GM21367 (cell line): ENCODE data around the gene RC3H2.
A peak's percentile ranks its signal among the peaks of the same experiment; 100 is the strongest.

Source experiments
- ATAC-seq: cut with Tn5 transposase; IDR thresholded peaks from one replicate; pipeline ENCODE4 v1.9.1; 2021; ENCODE audit not compliant: unreplicated experiment

The RC3H2 gene

GRCh38 chr9:122904823-122905710 is at the start of gene RC3H2:
Gene RC3H2, minus strand, starts transcription at chr9:122905359. Its CDS starts 7,850 bp downstream, at chr9:122897509.
- ATAC-seq = peak; percentile 66

- no peak for ATAC-seq
Measured at GRCh38 chr9:122954253-122954691, 49.1 kb upstream of the RC3H2 start.

GRCh38 chr9:122951056-122951455 is 45.9 kb upstream of the RC3H2 start:
- no peak for ATAC-seq

- ATAC-seq = no peak
Measured at GRCh38 chr9:122950263-122950662, 45.1 kb upstream of the RC3H2 start.

- no peak for ATAC-seq
Measured at GRCh38 chr9:122949696-122950095, 44.5 kb upstream of the RC3H2 start.

- no peak for ATAC-seq
Measured at GRCh38 chr9:122948313-122948712, 43.2 kb upstream of the RC3H2 start.

- no peak for ATAC-seq
Measured at GRCh38 chr9:122946461-122947005, 41.4 kb upstream of the RC3H2 start.

GRCh38 chr9:122944960-122945888 is 40.1 kb upstream of the RC3H2 start:
- ATAC-seq = no peak

- no peak for ATAC-seq
Measured at GRCh38 chr9:122941582-122942234, 36.5 kb upstream of the RC3H2 start.

- ATAC-seq = peak; percentile 95
Measured at GRCh38 chr9:122940749-122941581, 35.8 kb upstream of the RC3H2 start, which contains the start of gene RABGAP1. Gene RABGAP1, plus strand, starts transcription at chr9:122941020. Its CDS starts 16,040 bp downstream, at chr9:122957060.

- no peak for ATAC-seq
Measured at GRCh38 chr9:122940454-122940748, 35.2 kb upstream of the RC3H2 start.

- ATAC-seq = no peak
Measured at GRCh38 chr9:122939601-122940000, 34.4 kb upstream of the RC3H2 start.

GRCh38 chr9:122936883-122937282 is 31.7 kb upstream of the RC3H2 start:
- no peak for ATAC-seq

- ATAC-seq = no peak
Measured at GRCh38 chr9:122936464-122936863, 31.3 kb upstream of the RC3H2 start.

- peak; percentile 91 for ATAC-seq
Measured at GRCh38 chr9:122931226-122932121, 26.3 kb upstream of the RC3H2 start, which contains the start of gene ZBTB26. Gene ZBTB26, minus strand, starts transcription at chr9:122931512. Its CDS starts 11,578 bp downstream, at chr9:122919934.

- no peak for ATAC-seq
Measured at GRCh38 chr9:122930541-122931225, 25.5 kb upstream of the RC3H2 start.

- ATAC-seq = no peak
Measured at GRCh38 chr9:122929796-122930354, 24.7 kb upstream of the RC3H2 start.

GRCh38 chr9:122923947-122924346 is 18.8 kb upstream of the RC3H2 start:
- ATAC-seq = no peak
